Measurements from ENCODE around the gene SF3A2. TPM values are rescaled to one million over a fixed set of nuclear protein-coding genes. Genes with fewer than 3 reads are reported as not detected.
"Not testable (repeated sequence)": the region's sequence is repeated elsewhere in the genome, so short reads cannot be mapped to it uniquely, and the experiment has no call there.

The SF3A2 gene
- total and polyA plus RNA-seq, 2 donors (not counting 3 experiments of a cell fraction or from before 2014, with no cell fraction given) = 21.5 to 164 TPM

DNA sequence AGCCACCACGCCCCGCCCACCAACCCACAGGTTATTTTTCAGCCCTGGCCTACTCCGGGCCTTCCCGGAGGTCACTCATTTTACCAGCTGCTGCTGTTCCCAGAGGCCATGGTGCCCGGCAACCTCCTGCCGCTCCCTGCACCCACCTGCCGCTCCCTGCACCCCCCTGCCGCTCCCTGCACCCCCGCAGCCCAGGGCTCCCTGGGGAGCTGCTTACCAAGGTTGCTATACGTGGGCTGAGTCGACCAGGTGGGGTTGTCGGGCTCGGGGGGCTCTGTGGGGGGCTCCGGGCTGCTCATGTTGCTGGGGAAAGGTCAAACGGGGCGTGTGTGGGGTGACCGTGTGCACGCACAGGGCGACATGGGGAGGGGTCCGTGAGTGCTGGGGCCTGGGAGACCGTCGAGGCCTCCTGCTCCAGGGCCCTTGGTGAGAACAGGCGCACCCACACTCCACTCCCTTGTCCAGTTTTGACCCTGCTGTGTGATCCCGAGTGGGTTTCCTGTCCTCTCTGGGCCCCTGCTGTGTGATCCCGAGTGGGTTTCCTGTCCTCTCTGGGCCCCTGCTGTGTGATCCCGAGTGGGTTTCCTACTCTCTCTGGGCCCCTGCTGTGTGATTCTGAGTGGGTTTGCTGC lies 44.1 kb downstream of the SF3A2 start:
- peaks cover 0 to 4% of the 10 kb centered on the region in 2 experiments for H3K36me3 ChIP-seq (ENCODE audit: control insufficient read depth in 2 of 2, extremely low read depth in 1 of 2, insufficient read depth in 2 of 2, low read length in 2 of 2)
- POLR2A ChIA-PET = no interaction called here
- H4K20me1 ChIP-seq (replicated peaks; ENCODE audit: control insufficient read depth, extremely low read depth, insufficient read depth, low read length) = no peaks in the 10 kb centered on the region
- dilution Hi-C loops (cut with MboI; ENCODE audit: extremely low pct_ligation_motif_present, low sequenced_read_pairs) (no loop called here), intact Hi-C loops (cut with micrococcal nuclease) (no loop called here)
- no peak overlapping the region for H3K4me2 ChIP-seq (ENCODE audit: insufficient read depth, low read length)
- H3K4me1 ChIP-seq (ENCODE audit: control insufficient read depth, extremely low read depth, insufficient read depth, low read length) = peaks cover 9% of the 10 kb centered on the region
- no peak overlapping the region for H2AFZ ChIP-seq (ENCODE audit: low read depth, low read length)
- BruUV-seq (replicated peaks) = no TSS peak
- H3K4me3 ChIP-seq (replicated peaks in 1 of 3; ENCODE audit: insufficient read depth in 1 of 3, low read depth in 1 of 3, low read length in 3 of 3) = no peak overlapping the region
- H3K27me3 ChIP-seq (ENCODE audit: control insufficient read depth in 2 of 2, insufficient read depth in 2 of 2, low read length in 2 of 2) = peaks cover 2 to 6% of the 10 kb centered on the region in 2 experiments
- TF ChIP-seq, protein P1, sequence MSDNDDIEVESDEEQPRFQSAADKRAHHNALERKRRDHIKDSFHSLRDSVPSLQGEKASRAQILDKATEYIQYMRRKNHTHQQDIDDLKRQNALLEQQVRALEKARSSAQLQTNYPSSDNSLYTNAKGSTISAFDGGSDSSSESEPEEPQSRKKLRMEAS (IDR thresholded peaks at IDR 0.05; ENCODE audit: insufficient read depth, insufficient read length) = no peak
- TF ChIP-seq FOS (IDR thresholded peaks at IDR 0.05; ENCODE audit: borderline replicate concordance, insufficient read depth, low read length) (no peak), EZH2 (IDR thresholded peaks at IDR 0.05; ENCODE audit: borderline replicate concordance, low read depth, low read length, severe bottlenecking) (no peak), POLR2A (IDR thresholded peaks at IDR 0.05; ENCODE audit: low read depth, low read length) (no peak), MYC (IDR thresholded peaks at IDR 0.05; ENCODE audit: low read depth, low read length) (no peak), GATA2 (IDR thresholded peaks at IDR 0.05; ENCODE audit: insufficient read depth, insufficient read length, low read depth, low read length) (no peak), POLR2AphosphoS5 (IDR thresholded peaks at IDR 0.05; ENCODE audit: insufficient read depth, low read depth, low read length) (no peak), JUN (IDR thresholded peaks at IDR 0.05; ENCODE audit: borderline replicate concordance, insufficient read depth, insufficient read length, low read depth) (no peak), CTCF (IDR thresholded peaks at IDR 0.05; ENCODE audit: extremely low read depth in 1 of 2, insufficient read depth in 1 of 2, low read depth in 1 of 2, low read length in 2 of 2) (no peak)
- no peak overlapping the region for H3K27ac ChIP-seq (ENCODE audit: insufficient read depth, low read depth, low read length)
- DNase-seq (ENCODE audit: low read depth, low spot score) (no peak), FAIRE-seq (no peak)
- no peaks in the 10 kb centered on the region for H3K9me3 ChIP-seq (replicated peaks; ENCODE audit: control insufficient read depth, insufficient read depth, low read length)
- CTCF ChIA-PET = no interaction called here
- H3K79me2 ChIP-seq (ENCODE audit: control insufficient read depth, insufficient read depth, low read length) = no peaks in the 10 kb centered on the region
- no peak overlapping the region for H3K9ac ChIP-seq (replicated peaks; ENCODE audit: extremely low read depth, insufficient read depth, low read length)
- H3K9me1 ChIP-seq (replicated peaks; ENCODE audit: control insufficient read depth, extremely low read depth, insufficient read depth, low read length) = no peaks in the 10 kb centered on the region

DNA sequence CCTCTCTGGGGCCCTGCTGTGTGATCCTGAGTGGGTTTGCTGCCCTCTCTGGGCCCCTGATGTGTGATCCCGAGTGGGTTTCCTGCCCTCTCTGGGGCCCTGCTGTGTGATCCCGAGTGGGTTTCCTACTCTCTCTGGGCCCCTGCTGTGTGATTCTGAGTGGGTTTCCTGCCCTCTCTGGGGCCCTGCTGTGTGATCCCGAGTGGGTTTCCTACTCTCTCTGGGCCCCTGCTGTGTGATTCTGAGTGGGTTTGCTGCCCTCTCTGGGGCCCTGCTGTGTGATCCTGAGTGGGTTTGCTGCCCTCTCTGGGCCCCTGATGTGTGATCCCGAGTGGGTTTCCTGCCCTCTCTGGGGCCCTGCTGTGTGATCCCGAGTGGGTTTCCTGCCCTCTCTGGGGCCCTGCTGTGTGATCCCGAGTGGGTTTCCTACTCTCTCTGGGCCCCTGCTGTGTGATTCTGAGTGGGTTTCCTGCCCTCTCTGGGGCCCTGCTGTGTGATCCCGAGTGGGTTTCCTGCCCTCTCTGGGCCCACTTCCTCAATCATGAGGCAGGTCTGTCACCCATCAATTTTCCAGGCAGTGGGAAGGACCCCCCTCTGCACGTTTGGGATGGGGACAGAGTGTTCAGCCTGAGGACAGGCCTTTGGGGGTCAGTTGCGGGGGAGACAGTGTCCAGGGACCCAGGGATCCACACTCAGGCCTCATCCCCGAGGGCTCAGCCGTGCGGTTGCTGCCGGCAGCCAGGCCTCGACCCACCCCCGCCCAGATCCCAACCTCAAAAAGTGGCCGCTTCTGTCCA lies 44.8 kb downstream of the SF3A2 start:
- H3K4me2 ChIP-seq (ENCODE audit: insufficient read depth, low read length); FAIRE-seq; BruUV-seq (replicated peaks); H3K27ac ChIP-seq (ENCODE audit: insufficient read depth, low read depth, low read length); H3K9me1 ChIP-seq (replicated peaks; ENCODE audit: control insufficient read depth, extremely low read depth, insufficient read depth, low read length); H3K9ac ChIP-seq (replicated peaks; ENCODE audit: extremely low read depth, insufficient read depth, low read length); DNase-seq (ENCODE audit: low read depth, low spot score); H4K20me1 ChIP-seq (replicated peaks; ENCODE audit: control insufficient read depth, extremely low read depth, insufficient read depth, low read length); H3K4me1 ChIP-seq (ENCODE audit: control insufficient read depth, extremely low read depth, insufficient read depth, low read length); H3K79me2 ChIP-seq (ENCODE audit: control insufficient read depth, insufficient read depth, low read length); H3K36me3 ChIP-seq (ENCODE audit: control insufficient read depth in 2 of 2, extremely low read depth in 1 of 2, insufficient read depth in 2 of 2, low read length in 2 of 2); intact Hi-C loops (cut with micrococcal nuclease); H3K9me3 ChIP-seq (replicated peaks; ENCODE audit: control insufficient read depth, insufficient read depth, low read length); dilution Hi-C loops (cut with MboI; ENCODE audit: extremely low pct_ligation_motif_present, low sequenced_read_pairs); H3K27me3 ChIP-seq (ENCODE audit: control insufficient read depth in 2 of 2, insufficient read depth in 2 of 2, low read length in 2 of 2): not testable (repeated sequence)
- CTCF ChIA-PET = interaction anchor here (1.3 kb wide), 1 partner anchor 332 kb away, joined by 3 read pairs; no protein-coding TSS in a partner anchor
- Histone ChIP-seq H2AFZ (ENCODE audit: low read depth, low read length) (peak overlapping the region; percentile 46), H3K4me3 (replicated peaks in 1 of 3; ENCODE audit: insufficient read depth in 1 of 3, low read depth in 1 of 3, low read length in 3 of 3) (peak overlapping the region in 1 of 3 experiments; percentile 1)
- POLR2A ChIA-PET = interaction anchor here (0.7 kb wide), 1 partner anchor 13 kb away, joined by 9 read pairs; no protein-coding TSS in a partner anchor

Data from endothelial cell of umbilical vein (primary cell).